HG02981 (cell line): Measurements from ENCODE around the gene MKRN2.
"Not testable (repeated sequence)": the region's sequence is repeated elsewhere in the genome, so short reads cannot be mapped to it uniquely, and the experiment has no call there.

ENCODE experiments used
- ATAC-seq: cut with Tn5 transposase; IDR thresholded peaks from one replicate; pipeline ENCODE4 v1.9.1; 2021; ENCODE audit warnings: mild to moderate bottlenecking, moderate library complexity; ENCODE audit not compliant: unreplicated experiment

The MKRN2 gene, protein sequence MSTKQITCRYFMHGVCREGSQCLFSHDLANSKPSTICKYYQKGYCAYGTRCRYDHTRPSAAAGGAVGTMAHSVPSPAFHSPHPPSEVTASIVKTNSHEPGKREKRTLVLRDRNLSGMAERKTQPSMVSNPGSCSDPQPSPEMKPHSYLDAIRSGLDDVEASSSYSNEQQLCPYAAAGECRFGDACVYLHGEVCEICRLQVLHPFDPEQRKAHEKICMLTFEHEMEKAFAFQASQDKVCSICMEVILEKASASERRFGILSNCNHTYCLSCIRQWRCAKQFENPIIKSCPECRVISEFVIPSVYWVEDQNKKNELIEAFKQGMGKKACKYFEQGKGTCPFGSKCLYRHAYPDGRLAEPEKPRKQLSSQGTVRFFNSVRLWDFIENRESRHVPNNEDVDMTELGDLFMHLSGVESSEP

DNA sequence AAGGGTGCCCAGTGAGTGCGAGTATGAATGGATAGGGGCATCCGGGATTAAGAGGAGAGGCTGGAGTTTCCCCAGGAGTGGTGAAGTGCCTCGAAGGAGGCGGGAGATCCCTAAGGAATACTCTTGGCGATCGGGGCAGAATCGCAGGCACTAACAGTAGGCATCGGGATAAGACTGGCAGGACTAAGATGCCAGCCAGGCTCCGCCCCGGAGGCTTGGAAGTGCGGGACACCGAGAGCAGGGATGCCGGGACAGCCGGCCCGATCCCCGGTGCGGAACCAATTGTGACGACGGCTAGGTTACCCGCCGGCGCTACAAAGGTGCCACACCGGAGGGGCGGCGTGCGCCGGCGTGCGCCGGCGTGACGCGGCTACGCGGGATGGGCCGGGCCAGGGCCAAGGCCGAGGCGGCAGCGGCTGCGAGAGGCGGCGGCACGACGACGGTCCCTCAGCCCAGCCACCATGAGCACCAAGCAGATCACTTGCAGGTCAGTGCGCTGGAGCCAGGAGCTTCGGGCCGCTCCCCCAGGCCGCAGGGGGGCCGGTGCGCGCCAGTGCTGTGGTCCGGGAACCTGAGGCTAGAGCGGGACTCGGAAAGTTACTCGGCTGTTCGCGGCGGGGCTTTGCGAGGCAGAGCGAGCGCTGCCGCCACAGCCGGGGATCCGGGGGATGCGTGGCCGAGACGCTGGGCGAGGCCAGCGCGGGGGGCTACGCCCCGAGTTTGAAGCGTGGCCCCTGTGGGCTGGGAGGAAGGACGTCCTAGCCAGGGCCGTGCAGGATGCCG, at the start of gene MKRN2:
TSS of gene MKRN2 (plus strand) at position 398 of the 783 bp plus-strand sequence. CDS start at position 462, 64 bp downstream.
- ATAC-seq, result peak; percentile 75

DNA sequence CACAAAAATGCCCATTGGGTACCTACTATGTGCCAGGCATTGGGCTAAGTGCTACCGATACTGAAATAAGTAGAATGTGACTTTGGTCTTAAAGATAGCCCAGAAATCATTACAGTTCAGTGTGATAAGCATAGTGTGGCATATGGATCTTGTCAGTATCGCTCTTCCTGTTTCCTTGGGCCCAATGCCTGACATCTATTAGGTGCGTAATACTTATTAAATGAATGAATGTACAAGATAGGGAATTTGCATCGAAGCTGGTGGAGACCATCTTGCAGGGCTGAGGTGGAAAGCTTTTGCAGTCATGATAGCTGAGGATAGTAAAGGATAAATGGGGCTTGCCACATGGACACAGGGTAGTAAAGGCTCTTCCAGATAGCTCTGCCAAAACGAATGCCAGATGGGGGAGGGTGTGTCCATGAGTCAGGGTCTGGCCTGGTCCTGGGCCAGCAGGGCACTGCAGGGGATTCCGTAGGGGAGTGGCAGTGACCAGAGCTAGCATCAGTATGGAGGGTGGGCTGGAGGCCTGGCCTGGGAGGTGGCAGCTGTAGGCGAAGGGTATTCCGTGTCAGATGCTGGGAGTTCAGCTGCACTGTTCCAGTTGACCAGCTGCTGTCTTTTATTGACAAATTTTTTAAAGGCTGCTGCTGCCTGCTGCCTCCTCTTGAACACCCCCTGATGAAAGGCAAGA, 49.2 kb upstream of the MKRN2 start:
- no peak for ATAC-seq

DNA sequence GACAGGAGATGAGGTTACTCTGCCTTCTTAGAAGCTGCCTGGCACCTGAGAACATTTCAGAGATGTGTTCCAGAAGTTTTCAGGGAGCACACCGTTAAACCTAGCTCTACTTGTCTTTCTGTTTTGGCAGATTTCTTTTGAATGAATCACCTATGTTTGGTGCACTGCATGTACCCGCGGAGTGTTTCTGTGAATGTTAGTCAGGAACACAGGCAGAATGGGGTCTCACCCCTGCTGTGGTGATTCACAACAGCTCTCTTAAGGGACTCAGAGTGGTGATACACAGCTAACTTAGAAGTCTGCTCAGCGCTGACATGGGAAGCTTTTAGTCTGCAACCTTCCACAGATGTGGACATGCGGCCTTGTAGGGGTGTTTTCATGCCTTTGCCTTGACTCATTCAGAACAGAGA, 48.6 kb upstream of the MKRN2 start:
- no peak for ATAC-seq

DNA sequence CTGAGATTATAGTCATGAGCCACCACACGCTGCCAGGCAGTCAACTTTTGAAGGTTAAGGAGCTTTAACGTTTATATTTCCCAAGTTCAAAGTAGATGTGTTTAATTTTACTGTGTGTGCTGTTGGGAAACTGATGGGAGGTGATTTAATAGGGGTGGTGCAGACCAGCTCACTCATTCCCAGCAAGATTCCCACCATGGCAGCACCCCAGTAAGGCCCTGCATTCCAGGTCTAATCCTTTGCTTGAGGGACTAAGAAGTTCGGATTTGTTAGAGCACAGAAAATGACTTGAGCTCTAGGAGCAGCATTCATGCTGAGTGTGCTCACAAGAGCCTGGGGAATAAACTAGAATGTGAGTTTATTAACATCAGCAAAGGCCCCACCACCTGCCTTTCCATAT, 47.4 kb upstream of the MKRN2 start:
- ATAC-seq, result no peak

DNA sequence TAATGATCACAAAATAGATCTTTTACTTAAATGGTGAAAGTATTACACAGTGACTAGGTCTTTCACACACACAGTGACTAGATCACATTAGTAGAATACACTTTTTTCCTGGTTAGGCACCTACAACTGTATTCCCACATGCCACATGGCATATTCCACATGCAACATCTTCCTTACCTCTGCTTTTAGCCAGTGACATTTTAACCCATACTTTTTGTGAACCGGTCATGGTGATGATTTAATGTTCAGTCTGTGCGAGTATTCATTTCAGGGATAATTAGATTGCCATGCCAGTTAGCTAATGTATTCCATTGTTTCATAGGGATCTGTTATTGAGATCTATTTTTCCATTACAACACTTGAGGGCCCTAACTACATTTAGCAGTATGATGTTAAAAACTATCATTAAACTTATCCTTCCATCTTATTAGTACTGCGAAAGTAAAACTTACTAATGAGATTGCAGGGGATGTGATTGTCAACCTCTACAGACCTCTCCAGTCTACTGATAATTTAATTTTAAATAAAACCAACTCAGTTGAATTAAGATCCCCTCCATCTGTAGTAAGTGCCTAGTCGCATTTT, 44.3 kb upstream of the MKRN2 start:
- no peak for ATAC-seq

DNA sequence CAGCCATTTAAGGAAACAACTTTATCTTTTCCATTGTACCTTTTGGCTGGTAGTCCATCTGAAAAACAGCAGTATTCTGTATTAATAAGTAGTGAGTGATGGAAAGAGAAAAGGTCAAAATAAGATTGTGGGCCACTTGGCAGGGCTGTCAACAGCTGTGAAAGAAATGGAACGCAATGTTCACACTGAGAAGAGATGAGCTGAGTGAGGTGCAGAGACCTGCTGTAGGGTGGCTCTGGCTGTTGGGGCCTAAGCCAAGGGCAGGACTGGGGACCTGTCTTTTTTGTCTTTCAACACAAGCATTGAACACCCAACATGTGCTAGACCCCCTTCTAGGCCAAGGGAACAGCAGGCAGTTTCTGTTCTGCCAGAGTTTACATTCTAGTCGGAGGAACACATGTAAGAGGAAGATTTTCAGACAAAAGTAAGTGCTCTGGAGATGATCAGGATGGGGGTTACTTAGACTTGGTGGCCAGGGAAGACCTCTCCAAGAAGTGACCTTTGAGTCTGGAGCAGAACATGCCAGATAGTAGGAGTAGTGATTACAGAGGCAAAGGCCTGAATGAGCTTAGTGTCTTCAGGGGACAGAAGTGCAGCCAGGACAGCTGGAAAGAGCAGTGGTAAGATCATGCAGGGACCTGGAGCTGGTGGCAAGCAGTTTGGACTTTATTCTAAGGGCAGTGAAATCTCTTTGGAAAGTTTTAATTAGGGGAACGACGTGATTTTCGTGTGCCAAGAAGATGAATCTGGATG, 43.0 kb upstream of the MKRN2 start:
- ATAC-seq, result no peak

DNA sequence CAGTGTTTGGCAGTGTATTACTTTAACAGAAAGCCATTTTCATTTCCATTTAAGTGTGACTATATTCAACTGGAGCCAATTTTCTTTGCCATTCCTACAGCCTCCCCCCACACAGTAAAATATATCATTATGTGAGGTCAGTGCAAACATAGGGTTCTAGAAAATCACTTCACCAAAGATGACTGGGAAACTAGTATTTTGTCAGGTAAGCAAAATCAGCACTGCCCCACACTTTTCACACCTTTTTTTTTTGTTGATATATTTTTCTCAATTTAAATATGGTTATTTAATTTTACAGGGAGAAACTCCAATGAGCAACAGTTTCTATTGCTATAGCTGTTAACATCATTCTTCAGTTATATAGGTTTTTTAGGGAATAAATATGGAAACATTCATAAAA, 41.3 kb upstream of the MKRN2 start:
- ATAC-seq, result no peak

DNA sequence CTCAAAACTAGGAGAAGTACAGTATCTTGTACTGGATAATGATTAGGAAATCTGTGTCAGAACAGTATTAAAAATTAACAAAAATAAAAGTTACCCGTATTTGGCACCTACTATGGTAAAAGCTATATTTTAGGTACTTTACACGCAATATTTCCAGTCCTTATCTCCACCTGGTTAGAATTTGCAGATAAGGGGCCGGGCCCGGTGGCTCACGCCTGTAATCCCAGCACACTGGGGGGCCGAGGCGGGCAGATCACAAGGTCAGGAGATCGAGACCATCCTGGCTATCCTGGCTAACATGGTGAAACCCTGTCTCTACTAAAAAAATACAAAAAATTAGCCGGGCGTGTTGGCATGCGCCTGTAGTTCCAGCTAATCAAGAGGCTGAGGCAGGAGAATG, 40.0 kb upstream of the MKRN2 start:
- ATAC-seq, result no peak

DNA sequence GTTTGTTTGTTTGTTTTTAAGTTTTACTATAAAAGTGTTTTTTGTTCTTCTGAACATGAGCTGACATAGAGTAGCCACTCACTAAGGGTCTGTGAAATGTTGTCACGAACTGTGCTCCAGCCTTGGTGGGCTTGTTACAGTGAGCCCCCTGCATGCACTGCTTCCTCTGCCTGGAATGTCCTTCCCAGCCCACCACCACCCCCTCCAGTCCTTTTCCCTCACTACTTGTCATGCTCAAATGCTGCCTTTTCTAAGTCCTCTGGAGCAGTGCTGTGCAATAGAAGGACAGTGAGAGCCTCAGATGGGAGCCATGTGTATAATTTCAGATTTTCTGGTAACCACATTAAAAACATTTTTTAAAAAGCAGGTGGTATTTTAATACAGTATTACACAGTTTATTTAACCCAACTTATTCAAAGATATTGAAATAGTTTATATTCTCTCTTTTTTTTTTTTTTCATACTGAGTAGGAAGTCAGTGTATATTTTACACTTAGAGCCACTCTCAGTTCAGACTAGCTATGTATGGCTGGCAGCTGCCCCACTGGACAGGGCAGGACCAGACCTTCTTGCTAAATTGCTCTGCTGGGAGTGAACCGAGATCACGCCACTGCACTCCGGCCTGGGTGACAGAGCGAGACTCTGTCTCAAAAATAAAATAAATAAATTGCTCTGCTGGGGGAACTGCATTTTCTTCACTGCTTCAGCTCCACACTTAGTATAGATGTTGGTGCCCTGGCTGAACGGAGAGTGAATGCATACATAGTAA, 38.4 kb upstream of the MKRN2 start:
- ATAC-seq, result no peak

DNA sequence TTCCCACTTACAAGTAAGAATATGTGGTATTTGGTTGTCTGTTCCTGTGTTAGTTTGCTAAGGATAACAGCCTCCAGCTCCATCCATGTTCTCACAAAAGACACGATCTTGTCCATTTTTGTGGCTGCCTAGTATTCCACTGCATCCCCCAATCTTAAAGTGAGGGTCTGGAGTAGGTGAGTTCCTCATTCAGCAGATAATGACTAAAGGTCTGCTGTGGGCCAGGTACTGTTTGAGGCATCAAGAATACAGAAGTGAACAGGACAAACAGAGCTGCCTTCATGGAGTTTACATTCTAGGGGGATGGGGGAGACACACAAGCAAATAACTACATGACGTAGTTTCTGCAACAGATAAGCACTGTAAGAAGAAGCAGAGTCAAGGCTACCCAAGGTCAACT, 35.9 kb upstream of the MKRN2 start:
- ATAC-seq, result no peak

DNA sequence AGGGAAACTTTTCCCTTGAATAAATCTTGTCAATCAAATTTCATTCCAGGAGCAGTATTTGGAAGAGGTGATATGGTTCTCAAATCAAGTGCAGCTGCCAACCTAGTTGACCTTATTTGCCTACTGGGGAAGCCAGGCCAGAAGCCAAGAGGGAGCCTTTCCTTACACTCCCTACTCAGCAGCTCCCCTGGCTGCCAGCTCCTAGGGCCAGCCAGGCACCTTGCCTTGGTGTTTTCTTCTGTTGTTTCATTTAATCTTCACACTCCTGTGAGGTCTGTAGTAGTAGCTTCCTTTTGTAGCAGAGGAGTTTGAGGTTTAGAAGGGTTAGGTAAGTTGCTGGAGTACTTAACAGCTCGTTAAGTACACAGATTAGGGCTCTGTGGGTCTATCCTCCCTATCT, 34.2 kb upstream of the MKRN2 start:
- ATAC-seq, result no peak

DNA sequence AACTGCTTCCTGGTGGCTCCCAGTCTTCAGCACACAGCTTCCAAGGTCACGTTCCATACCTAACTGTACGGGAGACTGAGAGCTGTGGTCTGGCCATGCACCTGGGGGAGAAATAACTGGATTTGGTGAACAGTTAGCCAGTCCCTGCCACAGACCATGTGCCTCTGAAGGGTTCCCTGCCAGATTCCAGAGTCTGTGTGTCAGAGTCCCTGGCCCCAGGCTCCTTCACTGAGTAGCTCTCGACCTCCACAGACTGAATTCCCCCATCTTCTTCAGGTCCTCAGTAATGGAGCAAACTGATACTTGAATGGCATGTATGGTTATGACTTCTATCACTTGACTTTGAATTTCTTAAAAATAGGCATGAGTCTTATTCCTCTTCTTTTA, 29.1 kb upstream of the MKRN2 start:
- no peak for ATAC-seq

DNA sequence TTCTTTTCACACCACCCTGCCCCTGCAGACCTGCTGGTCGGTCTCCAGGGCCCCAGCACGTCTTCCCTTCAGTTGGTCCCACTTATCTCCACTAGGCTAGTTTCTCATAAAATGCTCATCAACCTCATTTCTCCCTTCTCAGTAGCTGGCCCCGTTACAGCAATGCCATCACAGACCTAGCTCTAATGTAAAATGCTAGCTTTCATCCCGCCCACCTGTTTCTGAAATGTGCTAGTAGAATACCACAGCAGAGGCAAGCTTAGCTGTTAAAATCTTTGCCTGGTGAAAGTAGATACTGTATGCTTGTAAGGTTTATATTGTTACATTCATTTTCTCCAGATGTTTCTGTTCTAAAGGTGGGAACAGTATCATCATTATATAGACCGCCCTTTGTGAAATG, 24.7 kb upstream of the MKRN2 start:
- no peak for ATAC-seq

DNA sequence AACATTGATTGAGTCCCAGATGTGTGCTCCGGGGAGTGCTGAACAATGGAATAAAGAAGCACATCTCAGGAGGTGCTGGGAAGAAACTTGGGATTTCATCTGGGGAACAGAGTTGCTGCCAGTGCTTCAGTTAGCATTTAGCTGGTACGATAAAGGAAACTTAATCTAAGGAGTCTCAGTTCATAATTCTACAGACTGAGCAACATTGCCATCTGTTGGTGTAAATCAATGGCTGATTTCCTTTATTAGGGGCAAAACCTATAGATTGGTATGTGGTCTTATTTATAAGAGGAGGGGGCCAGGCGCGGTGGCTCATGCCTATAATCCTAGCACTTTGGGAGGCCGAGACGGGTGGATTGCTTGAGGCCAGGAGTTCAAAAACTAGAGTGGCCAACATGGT, 20.5 kb upstream of the MKRN2 start:
- ATAC-seq, result no peak

DNA sequence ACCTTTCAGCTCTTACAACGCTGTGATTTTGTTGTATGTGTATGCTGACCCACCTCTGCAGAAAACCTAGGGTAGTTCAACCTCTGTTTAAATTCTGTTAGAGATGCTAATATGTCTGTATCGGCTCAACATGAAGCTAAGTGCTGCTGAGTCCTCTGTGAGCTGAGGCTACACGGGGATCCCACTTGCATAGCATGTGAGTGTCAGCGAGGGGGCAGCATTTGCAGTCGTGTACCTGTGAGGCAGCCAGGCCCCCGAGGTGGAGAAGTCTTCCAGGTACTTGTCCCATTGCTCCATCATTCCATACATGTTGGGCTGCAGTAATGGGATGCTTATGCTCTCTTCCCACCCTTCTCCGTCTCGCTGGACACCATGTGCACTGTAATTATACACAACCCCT, 15.3 kb upstream of the MKRN2 start:
- ATAC-seq, result no peak

DNA sequence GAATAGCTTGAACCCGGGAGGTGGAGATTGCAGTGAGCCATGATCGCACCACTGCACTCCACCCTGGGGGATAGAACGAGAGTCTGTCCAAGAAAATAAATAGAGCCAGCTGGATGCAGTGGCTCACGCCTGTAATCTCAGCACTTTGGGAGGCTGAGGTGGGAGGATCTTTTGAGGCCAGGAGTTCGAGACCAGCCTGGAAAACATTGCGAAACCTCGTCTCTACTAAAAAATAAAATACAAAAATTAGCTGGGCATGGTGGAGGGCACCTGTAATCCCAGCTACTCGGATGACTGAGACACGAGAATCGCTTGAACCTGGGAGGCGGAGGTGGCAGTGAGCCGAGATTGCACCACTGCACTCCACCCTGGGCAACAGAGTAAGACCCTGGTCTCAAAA, 13.4 kb upstream of the MKRN2 start:
- ATAC-seq, result not testable (repeated sequence)

DNA sequence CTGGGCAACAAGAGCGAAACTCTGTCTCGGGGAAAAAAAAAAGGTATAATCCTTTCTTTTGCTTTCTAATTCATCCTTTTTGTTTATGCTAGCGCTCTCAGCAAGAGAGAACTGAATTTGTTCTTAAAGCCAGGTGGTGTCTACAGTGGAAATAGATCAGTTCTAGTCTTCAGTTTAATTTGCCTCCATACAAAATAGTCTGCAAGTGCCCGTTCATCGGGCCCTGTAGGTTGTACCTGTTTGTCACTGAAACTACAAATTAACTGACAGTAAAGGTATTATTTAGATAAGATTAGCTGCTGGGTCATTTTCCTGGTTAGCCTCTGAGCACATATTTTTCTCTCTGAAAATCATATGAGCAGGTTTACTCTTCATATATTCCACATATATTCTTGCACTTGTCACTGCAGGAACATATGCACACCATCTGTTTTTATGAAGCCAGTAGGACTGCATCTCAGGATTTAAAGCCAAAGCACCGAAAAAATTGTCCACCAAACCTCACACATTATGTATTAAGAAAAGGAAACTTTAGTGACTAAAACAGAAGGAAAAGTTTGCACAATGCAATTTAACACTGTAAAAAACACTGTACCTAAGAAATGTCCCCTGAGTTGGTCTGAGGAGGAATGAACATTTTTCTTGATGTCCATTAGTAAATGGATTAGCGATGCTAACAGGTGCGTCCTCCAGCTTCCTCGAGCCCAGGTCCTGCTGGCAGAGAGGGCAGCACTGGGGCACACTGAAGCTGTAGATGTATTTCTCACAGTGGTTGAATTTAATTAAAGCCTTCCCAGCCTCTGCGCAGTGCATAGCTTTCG, 12.0 kb upstream of the MKRN2 start:
- ATAC-seq, result no peak

DNA sequence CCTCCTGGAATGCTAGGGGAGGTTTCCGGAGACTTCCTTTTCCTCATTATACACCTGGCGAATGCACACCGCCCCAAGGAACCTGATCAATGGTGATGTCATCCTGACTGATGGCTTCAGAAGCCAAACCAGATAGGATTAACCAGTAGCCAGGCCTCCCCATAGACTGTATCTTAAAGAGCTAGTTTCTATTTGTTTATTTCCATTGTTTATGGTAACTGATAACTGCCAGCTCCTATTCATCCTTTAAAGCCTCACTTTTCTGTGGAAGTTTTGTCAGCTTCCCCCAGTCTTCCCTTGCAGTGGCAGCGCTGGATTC, 11.5 kb upstream of the MKRN2 start, which contains the start of gene MKRN2OS:
TSS of gene MKRN2OS (minus strand) at position 27 of the 319 bp plus-strand sequence. CDS start 35 bp downstream, outside the sequence.
- no peak for ATAC-seq
